IMR-90 (cell line): ENCODE data around the gene NFATC1.

Source experiments
- CTCF ChIP-seq: conservative IDR thresholded peaks from 2 replicates; pipeline ENCODE4 v1.5.1; 2012; ENCODE audit warnings: mild to moderate bottlenecking, low read depth, low read length, improper control_type of control experiment
- POLR2A ChIP-seq: IDR thresholded peaks from 2 replicates; pipeline ENCODE4 v1.6.1; 2012; ENCODE audit warnings: mild to moderate bottlenecking, low read depth, low read length

GRCh38 chr18:79530821-79531220 is 135.1 kb downstream of the NFATC1 start:
- no peak for TF ChIP-seq CTCF
- no peak for TF ChIP-seq POLR2A
